GM18517 (cell line): ENCODE results near the gene SLC16A7.
"Not testable (repeated sequence)": the region's sequence is repeated elsewhere in the genome, so short reads cannot be mapped to it uniquely, and the experiment has no call there.

Experiments
- ATAC-seq: cut with Tn5 transposase; IDR thresholded peaks from one replicate; pipeline ENCODE4 v1.9.1; 2021; ENCODE audit warnings: mild to moderate bottlenecking, moderate library complexity; ENCODE audit not compliant: unreplicated experiment

SLC16A7 gene

GRCh38 chr12:59733200-59733599 lies 137.4 kb downstream of the SLC16A7 start:
- ATAC-seq = no peak

GRCh38 chr12:59734371-59734770 lies 138.5 kb downstream of the SLC16A7 start:
- no peak for ATAC-seq

- ATAC-seq = no peak
Observed at GRCh38 chr12:59735231-59735630, 139.4 kb downstream of the SLC16A7 start.

GRCh38 chr12:59736359-59736758 lies 140.5 kb downstream of the SLC16A7 start:
- no peak for ATAC-seq

- no peak for ATAC-seq
Observed at GRCh38 chr12:59736786-59737185, 141.0 kb downstream of the SLC16A7 start.

GRCh38 chr12:59737725-59738463 lies 142.1 kb downstream of the SLC16A7 start:
- no peak for ATAC-seq

GRCh38 chr12:59742841-59743240 lies 147.0 kb downstream of the SLC16A7 start:
- ATAC-seq = no peak

GRCh38 chr12:59744564-59744963 lies 148.7 kb downstream of the SLC16A7 start:
- ATAC-seq = no peak

- ATAC-seq = not testable (repeated sequence)
Observed at GRCh38 chr12:59751091-59751490, 155.3 kb downstream of the SLC16A7 start.

- ATAC-seq = no peak
Observed at GRCh38 chr12:59761542-59761941, 165.7 kb downstream of the SLC16A7 start.

- ATAC-seq = no peak
Observed at GRCh38 chr12:59763835-59764234, 168.0 kb downstream of the SLC16A7 start.

GRCh38 chr12:59768031-59768430 lies 172.2 kb downstream of the SLC16A7 start:
- no peak for ATAC-seq

GRCh38 chr12:59780605-59781135 lies 184.8 kb downstream of the SLC16A7 start:
- ATAC-seq = no peak

GRCh38 chr12:59787610-59788009 lies 191.8 kb downstream of the SLC16A7 start:
- no peak for ATAC-seq

- ATAC-seq = no peak
Observed at GRCh38 chr12:59792647-59793046, 196.8 kb downstream of the SLC16A7 start.

- ATAC-seq = no peak
Observed at GRCh38 chr12:59803735-59804134, 207.9 kb downstream of the SLC16A7 start.

- peak; percentile 83 for ATAC-seq
Observed at GRCh38 chr12:59808317-59808910, 212.6 kb downstream of the SLC16A7 start.

GRCh38 chr12:59811991-59812390 lies 216.2 kb downstream of the SLC16A7 start:
- no peak for ATAC-seq

- no peak for ATAC-seq
Observed at GRCh38 chr12:59812716-59813115, 216.9 kb downstream of the SLC16A7 start.

- no peak for ATAC-seq
Observed at GRCh38 chr12:59820594-59821011, 224.8 kb downstream of the SLC16A7 start.

- ATAC-seq = no peak
Observed at GRCh38 chr12:59823567-59823966, 227.7 kb downstream of the SLC16A7 start.

GRCh38 chr12:59827767-59828166 lies 231.9 kb downstream of the SLC16A7 start:
- no peak for ATAC-seq
